Measurements from ENCODE around the gene LIMS1.
"Not testable (repeated sequence)": the region's sequence is repeated elsewhere in the genome, so short reads cannot be mapped to it uniquely, and the experiment has no call there.

DNA sequence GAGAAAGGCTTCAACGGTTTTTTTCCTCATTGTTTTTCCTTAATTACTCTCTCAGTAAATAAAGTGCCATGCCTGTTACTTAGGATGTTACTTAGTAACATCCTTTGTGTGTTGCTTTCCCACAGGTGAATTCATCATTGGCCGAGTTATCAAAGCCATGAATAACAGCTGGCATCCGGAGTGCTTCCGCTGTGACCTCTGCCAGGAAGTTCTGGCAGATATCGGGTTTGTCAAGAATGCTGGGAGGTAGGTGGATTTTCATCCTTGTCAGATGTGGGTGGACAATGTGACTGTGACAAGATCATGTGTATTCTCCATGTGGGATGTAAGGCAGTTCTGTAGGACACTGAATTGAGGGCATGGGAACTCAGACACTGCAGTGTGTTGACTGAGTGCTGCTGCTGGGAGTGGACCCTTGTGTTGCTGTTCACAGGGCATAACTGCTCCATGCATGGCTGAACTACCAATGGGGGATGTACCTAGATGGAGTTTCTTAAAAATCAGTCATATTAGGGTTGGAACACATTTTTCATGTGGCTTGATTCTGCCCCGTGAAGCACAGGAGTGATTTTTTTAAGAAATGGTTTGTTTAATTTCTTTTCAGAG, 138.0 kb downstream of the LIMS1 start:
- TF ChIP-seq ESRRA (CRISPR knock-in tag; IDR thresholded peaks at IDR 0.05; ENCODE audit: low read depth); KAT2B (IDR thresholded peaks at IDR 0.05; ENCODE audit: borderline replicate concordance, low read depth, low read length); TARDBP (CRISPR knock-in tag; IDR thresholded peaks at IDR 0.05); ZNF510 (CRISPR knock-in tag; IDR thresholded peaks at IDR 0.05; ENCODE audit: low read depth); RERE (CRISPR knock-in tag; IDR thresholded peaks at IDR 0.05; ENCODE audit: low read depth); USF2 (IDR thresholded peaks at IDR 0.05; ENCODE audit: low read depth, low read length); USF2 (CRISPR knock-in tag; IDR thresholded peaks at IDR 0.05; ENCODE audit: borderline replicate concordance); FOXO4 (CRISPR knock-in tag; conservative IDR thresholded peaks at IDR 0.05); REPIN1 (CRISPR knock-in tag; IDR thresholded peaks at IDR 0.05; ENCODE audit: borderline replicate concordance, low read depth); KDM5B (CRISPR knock-in tag; IDR thresholded peaks at IDR 0.05; ENCODE audit: borderline replicate concordance); KDM4B (CRISPR knock-in tag; IDR thresholded peaks at IDR 0.05); MBD4 (IDR thresholded peaks at IDR 0.05; ENCODE audit: borderline replicate concordance, low read length): not testable (repeated sequence)
- TF ChIP-seq, protein P1, sequence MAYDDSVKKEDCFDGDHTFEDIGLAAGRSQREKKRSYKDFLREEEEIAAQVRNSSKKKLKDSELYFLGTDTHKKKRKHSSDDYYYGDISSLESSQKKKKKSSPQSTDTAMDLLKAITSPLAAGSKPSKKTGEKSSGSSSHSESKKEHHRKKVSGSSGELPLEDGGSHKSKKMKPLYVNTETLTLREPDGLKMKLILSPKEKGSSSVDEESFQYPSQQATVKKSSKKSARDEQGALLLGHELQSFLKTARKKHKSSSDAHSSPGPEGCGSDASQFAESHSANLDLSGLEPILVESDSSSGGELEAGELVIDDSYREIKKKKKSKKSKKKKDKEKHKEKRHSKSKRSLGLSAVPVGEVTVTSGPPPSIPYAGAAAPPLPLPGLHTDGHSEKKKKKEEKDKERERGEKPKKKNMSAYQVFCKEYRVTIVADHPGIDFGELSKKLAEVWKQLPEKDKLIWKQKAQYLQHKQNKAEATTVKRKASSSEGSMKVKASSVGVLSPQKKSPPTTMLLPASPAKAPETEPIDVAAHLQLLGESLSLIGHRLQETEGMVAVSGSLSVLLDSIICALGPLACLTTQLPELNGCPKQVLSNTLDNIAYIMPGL (CRISPR knock-in tag; IDR thresholded peaks at IDR 0.05; ENCODE audit: borderline replicate concordance in 1 of 2, low read depth in 1 of 2) = not testable (repeated sequence)
